NCI-H1092 treated with DMSO at 0.1 percent for 48 hours (cell line): ENCODE measurements around the gene SLC6A19.

Experiments
- DNase-seq: peaks from one replicate; lab custom pipeline; 2025; lab: John Stamatoyannopoulos, UW

Gene SLC6A19

GRCh38 chr5:1166370-1166769 is 35.0 kb upstream of the SLC6A19 start:
- no peak for DNase-seq

- no peak for DNase-seq
Measured at GRCh38 chr5:1167361-1167727, 34.1 kb upstream of the SLC6A19 start.

GRCh38 chr5:1167728-1168709 is 33.4 kb upstream of the SLC6A19 start:
- DNase-seq, result peak; percentile 72

GRCh38 chr5:1168796-1169195 is 32.6 kb upstream of the SLC6A19 start:
- peak; percentile 15 for DNase-seq

GRCh38 chr5:1169211-1170115 is 31.9 kb upstream of the SLC6A19 start:
- DNase-seq, result no peak

GRCh38 chr5:1171340-1171941 is 30.0 kb upstream of the SLC6A19 start:
- no peak for DNase-seq

GRCh38 chr5:1172007-1172581 is 29.3 kb upstream of the SLC6A19 start:
- DNase-seq, result no peak

GRCh38 chr5:1172670-1173404 is 28.6 kb upstream of the SLC6A19 start:
- no peak for DNase-seq

GRCh38 chr5:1173485-1174070 is 27.8 kb upstream of the SLC6A19 start:
- no peak for DNase-seq

GRCh38 chr5:1174122-1174936 is 27.1 kb upstream of the SLC6A19 start:
- DNase-seq, result peak; percentile 38

GRCh38 chr5:1175015-1175414 is 26.4 kb upstream of the SLC6A19 start:
- DNase-seq, result no peak

GRCh38 chr5:1175801-1176472 is 25.5 kb upstream of the SLC6A19 start:
- no peak for DNase-seq

GRCh38 chr5:1176473-1177391 is 24.7 kb upstream of the SLC6A19 start:
- DNase-seq, result no peak

GRCh38 chr5:1177826-1178528 is 23.4 kb upstream of the SLC6A19 start:
- DNase-seq, result no peak

- no peak for DNase-seq
Measured at GRCh38 chr5:1178529-1179382, 22.6 kb upstream of the SLC6A19 start.

- DNase-seq, result no peak
Measured at GRCh38 chr5:1179383-1179715, 22.0 kb upstream of the SLC6A19 start.

GRCh38 chr5:1180096-1180495 is 21.3 kb upstream of the SLC6A19 start:
- DNase-seq, result no peak
